A673 (cell line): Measurements from ENCODE around the gene FXYD7.

Experiments used
- CTCF ChIP-seq: fragments of 300-800, 200-600 bp; sonication (generic); conservative IDR thresholded peaks from 2 replicates; pipeline ENCODE4 v1.5.1; 2017; ENCODE audit warnings: low read depth, mild to moderate bottlenecking, antibody characterized with exemption, low read length, moderate library complexity, mixed read lengths
- EZH2 ChIP-seq: fragments of 200-600 bp; sonication (generic); IDR thresholded peaks from 2 replicates; pipeline ENCODE4 v1.6.1; 2017; ENCODE audit warnings: borderline replicate concordance, low read depth, mild to moderate bottlenecking, mixed read lengths, antibody characterized with exemption, low read length; ENCODE audit not compliant: poor library complexity, severe bottlenecking

- no peak for TF ChIP-seq CTCF
- no peak for TF ChIP-seq EZH2
Measured at GRCh38 chr19:35176181-35176570, 33.1 kb downstream of the FXYD7 start.
